GM12878 (cell line): ENCODE measurements around the gene ARHGAP45. TPM values are rescaled to one million over a fixed set of nuclear protein-coding genes. Genes with fewer than 3 reads are reported as not detected.

Experiments
- BACH1 ChIP-seq: fragments of 450-650 bp; IDR thresholded peaks from 2 replicates; pipeline ENCODE4 v1.6.1; 2017; ENCODE audit warnings: mild to moderate bottlenecking, borderline replicate concordance
- CREB1 ChIP-seq: IDR thresholded peaks from 2 replicates; pipeline ENCODE4 v1.6.1; 2012; ENCODE audit warnings: low read depth, mild to moderate bottlenecking, inconsistent platforms
- KLF5 ChIP-seq: fragments of 450-650 bp; IDR thresholded peaks from 2 replicates; pipeline ENCODE4 v1.6.1; 2014; ENCODE audit warnings: mild to moderate bottlenecking; ENCODE audit not compliant: partially characterized antibody
- LARP7 ChIP-seq: fragments of 450-650 bp; IDR thresholded peaks from 2 replicates; pipeline ENCODE4 v1.6.1; 2017; ENCODE audit warnings: mild to moderate bottlenecking
- MXI1 ChIP-seq: fragments of 150-350 bp; IDR thresholded peaks from 2 replicates; pipeline ENCODE4 v1.6.1; 2011; ENCODE audit warnings: low read depth, mild to moderate bottlenecking, inconsistent platforms, low read length, improper control_type of control experiment
- NKRF ChIP-seq: fragments of 450-650 bp; conservative IDR thresholded peaks from 2 replicates; pipeline ENCODE4 v1.6.1; 2017; ENCODE audit warnings: mild to moderate bottlenecking, moderate library complexity
- NR2C1 ChIP-seq: fragments of 450-650 bp; IDR thresholded peaks from 2 replicates; pipeline ENCODE4 v1.6.1; 2017; ENCODE audit warnings: antibody characterized with exemption, mild to moderate bottlenecking, moderate library complexity
- PAX5 ChIP-seq: IDR thresholded peaks from 2 replicates; pipeline ENCODE4 v1.6.1; 2011; ENCODE audit warnings: low read depth, low read length, borderline replicate concordance
- POLR2A ChIP-seq: IDR thresholded peaks from 2 replicates; pipeline ENCODE4 v1.6.1; 2011; ENCODE audit warnings: low read depth, mild to moderate bottlenecking, low read length
- POLR2AphosphoS5 ChIP-seq: IDR thresholded peaks from 2 replicates; pipeline ENCODE4 v1.6.1; 2011; ENCODE audit warnings: mild to moderate bottlenecking, low read length, inconsistent platforms
- YY1 ChIP-seq: IDR thresholded peaks from 2 replicates; pipeline ENCODE4 v1.6.1; 2011; ENCODE audit warnings: low read depth, mild to moderate bottlenecking, low read length
- ZNF24 ChIP-seq: fragments of 450-650 bp; IDR thresholded peaks from 2 replicates; pipeline ENCODE4 v1.6.1; 2017; ENCODE audit warnings: antibody characterized with exemption, mild to moderate bottlenecking
- ZNF687 ChIP-seq: fragments of 450-650 bp; IDR thresholded peaks from 2 replicates; pipeline ENCODE4 v1.6.1; 2017; ENCODE audit warnings: mild to moderate bottlenecking, moderate library complexity
- polyA plus RNA-seq, 11 experiments: library from polyadenylated mRNA; depleted of rRNA in 4 of 11; unstranded in 6 of 11; stranded (reverse) in 5 of 11; fragments of >200 nt; fragmentation: Nextera tagmentation in 4 of 11; fragmentation: Illumina TruSeq in 1 of 11; extraction: Ambion mirVana in 4 of 11; extraction: Trizol in 1 of 11; gene quantifications; 1 replicate in 1 of 11; 2 replicates in 10 of 11; pipeline versions ENCODE4 v1.2.1 to v1.2.3, GENCODE V29; 2011 to 2016; ENCODE audit warnings: inconsistent platforms in 2 of 11, missing spikeins in 2 of 11, low read depth in 1 of 11
- total RNA-seq, 4 experiments: library from RNA; depleted of rRNA in 3 of 4; stranded (reverse); fragments of >200 nt in 3 of 4; fragmentation: Illumina TruSeq in 1 of 4; extraction: Trizol in 1 of 4; gene quantifications; 2 replicates each; pipeline versions ENCODE4 v1.2.1 to v1.2.3, GENCODE V29; 2013 to 2021
- TF ChIP-seq, protein P1 (sequence below): fragments of 450-650 bp; formaldehyde crosslinking; IDR thresholded peaks from 2 replicates; pipeline ENCODE4 v1.4.0; 2022; ENCODE audit warnings: mild to moderate bottlenecking, moderate library complexity
- TF ChIP-seq, protein P2 (sequence below): fragments of 150-350 bp; IDR thresholded peaks from 2 replicates; pipeline ENCODE4 v1.6.1; 2014; ENCODE audit warnings: mild to moderate bottlenecking, low read depth, low read length
- TF ChIP-seq, protein P3 (sequence below): IDR thresholded peaks from 2 replicates; pipeline ENCODE4 v1.6.1; 2011; ENCODE audit warnings: borderline replicate concordance, low read depth, mild to moderate bottlenecking, moderate library complexity, mixed read lengths, low read length; ENCODE audit not compliant: insufficient read depth; ENCODE audit errors: extremely low read length

The ARHGAP45 gene
- total and polyA plus RNA-seq, 10 of the 15 experiments (the other 5 are each of a cell fraction or from before 2014, with no cell fraction given), result 1.4 to 151 (median 59.9) TPM

DNA sequence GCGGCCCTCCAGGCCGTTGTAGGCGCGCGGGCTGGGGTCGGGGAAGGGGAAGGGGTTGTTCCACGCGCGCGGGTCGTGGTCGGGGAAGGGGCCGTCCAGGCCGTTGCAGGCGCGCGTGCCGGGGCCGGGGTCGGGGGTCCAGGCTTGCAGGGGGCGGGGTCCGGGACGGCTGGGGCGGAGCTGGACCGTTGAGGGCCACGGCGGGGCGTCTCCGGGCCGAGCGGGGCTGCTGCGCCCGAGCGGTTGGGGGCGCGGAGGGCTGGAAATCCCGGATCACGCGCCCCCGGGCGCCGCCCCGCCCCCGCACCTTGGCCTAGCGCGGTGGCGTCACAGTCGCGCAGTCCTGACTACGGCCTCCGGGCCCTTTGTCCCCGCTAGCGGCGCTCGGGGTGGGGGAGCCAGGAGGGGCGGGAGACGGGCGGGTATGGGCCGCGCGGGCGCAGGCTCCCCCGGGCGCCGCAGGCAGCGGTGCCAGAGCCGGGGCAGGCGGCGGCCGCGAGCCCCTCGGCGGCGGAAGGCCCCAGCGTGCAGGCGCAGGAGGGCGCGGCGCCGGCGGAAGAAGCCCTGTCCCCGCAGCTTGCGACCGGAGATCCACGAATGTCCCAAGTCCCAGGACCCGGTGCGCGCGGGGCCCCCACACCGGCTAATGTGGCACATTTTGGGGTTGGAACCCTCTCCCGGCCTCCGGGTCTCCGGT, 37.5 kb downstream of the ARHGAP45 start (continued):
- peak; percentile 82 for TF ChIP-seq NKRF
- TF ChIP-seq, protein P1, sequence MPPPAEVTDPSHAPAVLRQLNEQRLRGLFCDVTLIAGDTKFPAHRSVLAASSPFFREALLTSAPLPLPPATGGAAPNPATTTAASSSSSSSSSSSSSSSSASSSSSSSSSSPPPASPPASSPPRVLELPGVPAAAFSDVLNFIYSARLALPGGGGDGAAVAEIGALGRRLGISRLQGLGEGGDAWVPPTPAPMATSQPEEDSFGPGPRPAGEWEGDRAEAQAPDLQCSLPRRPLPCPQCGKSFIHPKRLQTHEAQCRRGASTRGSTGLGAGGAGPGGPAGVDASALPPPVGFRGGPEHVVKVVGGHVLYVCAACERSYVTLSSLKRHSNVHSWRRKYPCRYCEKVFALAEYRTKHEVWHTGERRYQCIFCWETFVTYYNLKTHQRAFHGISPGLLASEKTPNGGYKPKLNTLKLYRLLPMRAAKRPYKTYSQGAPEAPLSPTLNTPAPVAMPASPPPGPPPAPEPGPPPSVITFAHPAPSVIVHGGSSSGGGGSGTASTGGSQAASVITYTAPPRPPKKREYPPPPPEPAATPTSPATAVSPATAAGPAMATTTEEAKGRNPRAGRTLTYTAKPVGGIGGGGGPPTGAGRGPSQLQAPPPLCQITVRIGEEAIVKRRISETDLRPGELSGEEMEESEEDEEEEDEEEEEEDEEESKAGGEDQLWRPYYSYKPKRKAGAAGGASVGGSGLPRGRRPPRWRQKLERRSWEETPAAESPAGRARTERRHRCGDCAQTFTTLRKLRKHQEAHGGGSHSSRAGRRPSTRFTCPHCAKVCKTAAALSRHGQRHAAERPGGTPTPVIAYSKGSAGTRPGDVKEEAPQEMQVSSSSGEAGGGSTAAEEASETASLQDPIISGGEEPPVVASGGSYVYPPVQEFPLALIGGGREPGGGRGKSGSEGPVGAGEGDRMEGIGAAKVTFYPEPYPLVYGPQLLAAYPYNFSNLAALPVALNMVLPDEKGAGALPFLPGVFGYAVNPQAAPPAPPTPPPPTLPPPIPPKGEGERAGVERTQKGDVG (CRISPR knock-in tag), result no peak
- TF ChIP-seq MXI1, result peak; percentile 46; the same call in 1 of the 2 replicates
- TF ChIP-seq YY1, result peak; percentile 24; the same call in 1 of the 2 replicates
- TF ChIP-seq, protein P2, sequence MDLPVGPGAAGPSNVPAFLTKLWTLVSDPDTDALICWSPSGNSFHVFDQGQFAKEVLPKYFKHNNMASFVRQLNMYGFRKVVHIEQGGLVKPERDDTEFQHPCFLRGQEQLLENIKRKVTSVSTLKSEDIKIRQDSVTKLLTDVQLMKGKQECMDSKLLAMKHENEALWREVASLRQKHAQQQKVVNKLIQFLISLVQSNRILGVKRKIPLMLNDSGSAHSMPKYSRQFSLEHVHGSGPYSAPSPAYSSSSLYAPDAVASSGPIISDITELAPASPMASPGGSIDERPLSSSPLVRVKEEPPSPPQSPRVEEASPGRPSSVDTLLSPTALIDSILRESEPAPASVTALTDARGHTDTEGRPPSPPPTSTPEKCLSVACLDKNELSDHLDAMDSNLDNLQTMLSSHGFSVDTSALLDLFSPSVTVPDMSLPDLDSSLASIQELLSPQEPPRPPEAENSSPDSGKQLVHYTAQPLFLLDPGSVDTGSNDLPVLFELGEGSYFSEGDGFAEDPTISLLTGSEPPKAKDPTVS, result no peak
- 0 out of 2 replicates have a peak, but pooled peaks have one; percentile 22 for TF ChIP-seq NR2C1
- TF ChIP-seq CREB1, result peak; percentile 81
- peak; percentile 82 for TF ChIP-seq LARP7
- TF ChIP-seq, protein P3, sequence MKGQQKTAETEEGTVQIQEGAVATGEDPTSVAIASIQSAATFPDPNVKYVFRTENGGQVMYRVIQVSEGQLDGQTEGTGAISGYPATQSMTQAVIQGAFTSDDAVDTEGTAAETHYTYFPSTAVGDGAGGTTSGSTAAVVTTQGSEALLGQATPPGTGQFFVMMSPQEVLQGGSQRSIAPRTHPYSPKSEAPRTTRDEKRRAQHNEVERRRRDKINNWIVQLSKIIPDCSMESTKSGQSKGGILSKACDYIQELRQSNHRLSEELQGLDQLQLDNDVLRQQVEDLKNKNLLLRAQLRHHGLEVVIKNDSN, result peak; percentile 39
- peak; percentile 47 for TF ChIP-seq KLF5
- peak; percentile 74 for TF ChIP-seq BACH1
- TF ChIP-seq PAX5, result 0 out of 2 replicates have a peak, but pooled peaks have one; percentile 9
- TF ChIP-seq ZNF24, result no peak
- TF ChIP-seq POLR2A, result peak; percentile 22; the same call in 1 of the 2 replicates
- TF ChIP-seq ZNF687, result peak; percentile 40; the same call in 1 of the 2 replicates
- 0 out of 2 replicates have a peak, but pooled peaks have one; percentile 46 for TF ChIP-seq POLR2AphosphoS5
